GM11168 (cell line): Measurements from ENCODE around the gene CDYL.

Experiments used
- in situ Hi-C: fragments of 300-500 bp; cut with MboI; formaldehyde crosslinking; loops from one replicate; pipeline ENCODE4 v1.12.0; 2022; ENCODE audit warnings: low sequenced_read_pairs; ENCODE audit not compliant: unreplicated experiment

CDYL gene

DNA sequence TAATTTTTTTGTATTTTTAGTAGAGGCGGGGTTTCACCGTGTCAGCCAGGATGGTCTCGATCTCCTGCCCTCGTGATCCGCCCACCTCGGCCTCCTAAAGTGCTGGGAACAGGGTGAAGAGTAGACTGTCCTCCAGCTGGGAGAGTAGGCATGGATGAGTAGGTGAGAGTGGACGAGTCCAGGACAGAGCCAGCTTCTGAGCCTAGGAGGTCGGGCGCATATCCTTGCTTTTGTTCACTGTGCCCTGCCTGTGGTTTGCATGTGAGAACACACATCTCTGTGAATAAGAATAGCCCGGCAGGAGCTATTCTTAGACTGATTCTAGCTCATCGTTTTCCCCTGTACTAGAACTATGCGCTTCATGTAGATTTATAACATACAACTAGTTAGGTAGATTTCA is 149.4 kb downstream of the CDYL start:
- in situ Hi-C loops = no loop called here

DNA sequence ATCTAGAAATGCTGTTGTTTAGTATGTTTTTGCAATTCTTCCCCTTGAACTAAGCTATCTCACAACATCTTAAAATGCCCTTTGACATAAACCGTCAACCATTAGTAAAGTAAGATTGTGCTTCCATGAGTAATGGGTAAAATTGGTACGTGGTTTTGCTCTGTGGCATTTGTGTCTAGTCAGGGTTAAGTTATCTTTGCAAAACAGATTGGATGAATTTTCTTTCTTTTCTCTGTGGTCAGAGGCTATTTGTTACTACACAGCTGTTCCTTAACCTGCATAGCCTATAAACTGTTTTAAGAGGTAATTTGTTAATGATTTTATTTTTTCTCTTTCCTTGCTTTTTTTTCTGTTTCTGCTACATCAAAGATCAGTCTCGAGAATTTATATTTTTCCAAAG is 152.2 kb downstream of the CDYL start:
- in situ Hi-C loops = no loop called here

DNA sequence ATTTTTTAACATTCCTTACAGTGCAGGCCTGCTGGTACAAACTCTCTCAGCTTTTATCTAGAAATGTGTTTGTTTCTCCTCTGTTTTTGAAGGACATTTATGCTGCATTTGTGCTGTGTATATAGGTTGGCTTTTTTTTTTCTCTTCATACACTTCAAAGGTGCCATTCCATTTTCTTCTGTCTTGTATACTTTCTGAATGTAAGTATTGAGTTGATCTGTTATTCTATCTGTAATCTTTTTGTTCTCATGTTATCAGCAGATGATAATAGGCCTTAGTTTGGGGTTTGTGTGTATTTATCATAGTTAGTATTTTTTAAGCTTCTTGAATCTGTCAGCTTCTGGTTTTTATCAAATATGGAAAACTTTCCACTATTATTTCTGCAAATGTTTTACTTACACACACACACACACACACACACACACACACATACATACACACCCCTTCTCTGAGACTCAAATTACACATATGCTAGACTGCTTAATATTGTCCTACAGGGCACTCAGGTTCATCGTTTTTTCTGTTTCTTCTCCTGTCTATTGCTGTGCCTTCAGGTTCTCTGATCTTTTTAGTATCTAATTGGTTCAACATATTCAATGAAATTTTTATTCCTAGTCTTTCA is 153.0 kb downstream of the CDYL start:
- in situ Hi-C loops = no loop called here

DNA sequence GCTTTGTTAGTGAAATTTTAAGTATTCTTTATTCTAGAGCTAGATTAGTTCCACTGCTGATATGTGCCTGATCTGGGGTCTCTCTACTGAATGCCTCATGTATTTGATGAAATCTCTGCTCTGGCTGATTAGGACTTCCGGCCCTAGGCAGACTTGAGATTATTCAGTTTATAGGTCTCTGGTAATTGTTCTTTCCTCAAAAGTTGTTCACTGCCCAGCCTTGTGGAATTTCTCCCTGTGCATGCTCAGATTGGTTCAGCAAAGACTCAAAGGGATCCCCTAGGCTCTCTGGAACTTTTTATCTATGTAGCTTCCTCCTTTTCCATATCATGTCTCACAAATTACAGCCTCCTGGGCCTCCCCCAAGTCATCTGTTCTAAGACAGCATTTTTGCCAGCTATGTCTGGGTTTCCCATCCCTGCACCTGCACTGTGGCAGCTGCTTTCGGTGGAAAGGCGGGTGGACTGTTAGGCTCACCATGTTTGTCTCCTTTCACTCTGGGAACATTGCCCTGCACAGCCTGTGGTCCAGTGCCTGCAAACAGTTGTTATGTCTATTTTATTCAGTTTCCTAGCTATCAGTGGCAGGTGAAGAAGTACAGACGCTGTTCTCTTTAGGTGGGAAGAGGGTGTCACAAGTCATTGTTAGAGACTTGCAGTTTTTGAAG is 154.0 kb downstream of the CDYL start:
- in situ Hi-C loops = loop anchor here (10.0 kb wide), 1 partner anchor 125 kb away; no protein-coding TSS in a partner anchor

DNA sequence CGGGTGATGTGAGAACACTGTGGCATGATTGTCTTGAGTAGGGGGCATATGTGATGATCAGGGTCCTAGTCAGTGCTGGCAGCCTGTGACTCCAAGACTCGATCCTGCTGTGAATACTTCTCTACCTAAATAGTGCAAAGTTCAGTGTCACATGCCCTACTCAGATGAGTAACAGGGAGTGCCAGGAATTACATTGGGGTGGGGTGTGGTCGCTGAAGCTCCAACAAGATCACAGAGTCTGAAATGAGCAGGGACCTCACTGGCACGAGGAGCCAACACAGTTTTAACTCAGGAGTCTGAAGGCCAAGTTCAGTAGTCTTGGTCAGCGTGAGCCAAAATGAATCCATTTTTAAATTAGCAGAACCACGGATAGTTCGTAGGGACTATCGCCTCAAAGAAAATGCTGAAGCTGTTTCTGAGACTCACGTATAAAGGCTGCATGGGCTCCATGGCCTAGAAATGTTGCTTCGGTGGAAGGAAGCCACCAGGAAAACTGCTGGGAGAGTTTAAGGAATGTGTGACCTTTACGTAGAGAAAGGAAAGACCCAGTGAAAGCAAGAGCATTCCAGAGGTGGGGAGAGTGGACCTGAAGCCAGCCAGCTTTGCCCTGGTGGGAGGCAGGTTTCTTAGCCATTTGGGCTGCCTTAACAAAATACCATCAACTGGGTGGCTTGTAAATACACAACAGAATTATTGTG is 155.5 kb downstream of the CDYL start:
- in situ Hi-C loops = loop anchor here (10.0 kb wide), 1 partner anchor 127 kb away; no protein-coding TSS in a partner anchor

DNA sequence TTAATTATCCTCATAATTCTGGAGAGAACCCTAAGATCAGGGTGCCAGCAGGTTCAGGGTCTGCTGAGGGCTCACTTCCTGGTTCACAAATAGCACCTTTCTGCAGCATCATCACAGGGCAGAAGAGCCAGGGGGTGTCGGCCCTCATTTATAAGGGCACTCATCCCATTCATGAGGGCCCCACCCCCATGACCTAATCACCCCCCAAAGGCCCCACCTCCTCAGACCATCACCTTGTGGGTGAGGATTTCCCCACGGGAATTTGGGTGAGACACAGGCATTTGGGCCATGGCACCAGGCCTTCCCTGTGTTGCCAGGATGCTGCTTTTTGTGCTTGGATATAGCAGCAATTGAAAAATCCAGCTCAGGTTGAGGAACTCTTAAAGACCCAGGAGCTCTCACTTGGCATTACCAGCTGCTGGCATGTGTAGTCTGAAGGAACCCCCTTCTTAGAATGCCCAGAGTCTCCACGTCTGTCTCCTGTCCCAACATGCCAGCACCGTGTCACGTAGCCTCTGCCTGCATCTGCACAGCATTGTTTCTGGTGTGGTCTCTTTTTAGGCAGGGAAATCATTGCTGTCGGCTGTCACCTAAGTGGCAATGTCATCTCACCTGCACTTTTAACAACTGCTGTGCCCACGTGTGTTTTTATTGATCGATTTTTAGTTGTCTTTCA is 156.2 kb downstream of the CDYL start:
- in situ Hi-C loops = loop anchor here (10.0 kb wide), 1 partner anchor 128 kb away; no protein-coding TSS in a partner anchor

DNA sequence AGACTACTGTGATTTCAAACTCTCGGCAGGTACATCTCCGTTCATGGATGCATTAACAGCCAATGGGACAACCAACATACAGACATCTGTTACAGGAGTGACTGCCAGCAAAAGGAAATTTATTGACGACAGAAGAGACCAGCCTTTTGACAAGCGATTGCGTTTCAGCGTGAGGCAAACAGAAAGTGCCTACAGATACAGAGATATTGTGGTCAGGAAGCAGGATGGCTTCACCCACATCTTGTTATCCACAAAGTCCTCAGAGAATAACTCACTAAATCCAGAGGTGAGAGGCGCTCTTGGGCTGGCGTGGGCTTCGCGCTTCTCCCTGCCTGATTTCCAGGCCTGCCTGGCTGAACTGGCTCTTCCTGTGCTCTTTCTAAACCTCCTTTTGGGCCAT is 159.3 kb downstream of the CDYL start:
- in situ Hi-C loops = loop anchor here (10.0 kb wide), 1 partner anchor 131 kb away; no protein-coding TSS in a partner anchor

DNA sequence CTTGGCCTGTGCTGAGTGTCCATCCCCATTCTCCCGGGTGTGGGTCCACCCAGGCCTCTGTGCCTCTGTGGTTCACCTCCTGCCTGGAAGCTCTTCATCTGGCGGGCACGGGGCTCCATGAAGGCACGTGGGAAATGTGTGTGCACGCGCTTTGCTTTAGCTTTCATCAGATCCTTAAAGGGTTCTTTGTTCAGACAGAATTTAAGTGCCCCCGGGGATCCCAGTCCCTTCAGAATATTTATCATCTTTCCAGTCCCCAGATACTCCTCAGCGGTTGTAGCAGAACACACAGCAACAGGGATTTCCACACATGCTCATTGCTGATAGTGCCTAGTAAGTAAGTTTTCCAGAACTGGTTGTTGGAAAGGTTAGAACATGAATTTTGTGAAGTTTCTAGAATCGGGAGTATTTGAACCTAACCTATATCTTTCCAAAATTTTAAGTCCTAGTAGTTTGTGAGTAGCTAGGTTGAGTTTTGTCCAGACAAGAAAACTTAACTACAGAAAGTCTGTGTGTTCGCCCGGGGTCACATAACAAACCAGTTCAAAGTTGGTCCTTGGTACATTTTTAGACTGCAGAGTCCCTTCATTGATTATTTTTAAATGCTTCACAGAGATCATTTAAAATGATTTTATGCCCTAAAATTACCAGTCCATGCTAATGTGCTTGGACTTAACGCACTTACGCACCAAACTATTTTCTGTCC is 159.9 kb downstream of the CDYL start:
- in situ Hi-C loops = loop anchor here (10.0 kb wide), 1 partner anchor 131 kb away; no protein-coding TSS in a partner anchor

DNA sequence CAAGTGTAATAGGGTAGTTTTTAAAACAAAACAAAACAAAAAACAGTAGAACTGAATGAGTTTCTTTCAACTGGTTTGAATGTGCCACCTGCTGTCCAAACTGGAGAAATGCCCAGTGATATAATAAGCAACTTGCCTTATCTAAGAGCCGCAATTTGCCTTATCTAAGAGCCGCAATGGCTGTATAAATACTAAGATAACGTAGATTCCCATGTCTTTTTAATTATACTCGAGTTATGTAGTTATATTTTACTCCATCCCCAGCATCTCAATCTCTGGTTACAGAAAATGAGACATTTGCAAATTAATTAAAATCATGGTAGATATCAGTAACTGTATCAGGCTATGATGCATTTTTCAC is 160.5 kb downstream of the CDYL start:
- in situ Hi-C loops = loop anchor here (10.0 kb wide), 1 partner anchor 132 kb away; no protein-coding TSS in a partner anchor

DNA sequence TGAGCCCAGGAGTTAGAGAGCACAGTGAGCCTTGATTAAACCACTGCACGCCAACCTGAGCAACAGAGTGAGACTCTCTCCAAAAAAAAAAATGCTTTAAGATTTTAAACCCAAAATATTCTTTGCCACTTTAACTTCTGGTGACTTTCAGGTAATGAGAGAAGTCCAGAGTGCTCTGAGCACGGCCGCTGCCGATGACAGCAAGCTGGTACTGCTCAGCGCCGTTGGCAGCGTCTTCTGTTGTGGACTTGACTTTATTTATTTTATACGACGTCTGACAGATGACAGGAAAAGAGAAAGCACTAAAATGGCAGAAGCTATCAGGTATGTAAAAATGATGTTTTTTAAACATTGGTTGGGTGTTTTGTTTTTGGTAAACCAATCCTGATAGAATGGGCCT is 161.2 kb downstream of the CDYL start:
- in situ Hi-C loops = loop anchor here (10.0 kb wide), 1 partner anchor 133 kb away; no protein-coding TSS in a partner anchor

DNA sequence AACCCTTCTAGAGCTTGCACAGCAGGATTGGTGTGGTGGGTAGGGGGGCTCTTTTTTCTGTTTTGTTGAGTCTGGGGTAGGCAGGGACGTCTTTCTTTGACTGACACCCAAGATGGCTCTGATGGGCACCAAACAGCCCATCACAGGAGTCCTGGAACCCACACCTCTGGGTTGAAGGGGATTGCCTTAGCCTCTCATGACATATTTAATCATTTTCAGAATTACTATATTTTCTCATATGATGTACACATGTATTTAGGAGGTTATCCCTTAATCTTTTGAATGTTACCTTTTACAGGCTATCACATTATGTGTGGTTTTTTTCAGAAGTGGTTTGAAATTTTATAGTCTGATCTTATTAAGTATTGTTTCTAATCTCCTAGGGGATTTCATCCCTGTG is 163.0 kb downstream of the CDYL start:
- in situ Hi-C loops = loop anchor here (10.0 kb wide), 1 partner anchor 134 kb away; no protein-coding TSS in a partner anchor

DNA sequence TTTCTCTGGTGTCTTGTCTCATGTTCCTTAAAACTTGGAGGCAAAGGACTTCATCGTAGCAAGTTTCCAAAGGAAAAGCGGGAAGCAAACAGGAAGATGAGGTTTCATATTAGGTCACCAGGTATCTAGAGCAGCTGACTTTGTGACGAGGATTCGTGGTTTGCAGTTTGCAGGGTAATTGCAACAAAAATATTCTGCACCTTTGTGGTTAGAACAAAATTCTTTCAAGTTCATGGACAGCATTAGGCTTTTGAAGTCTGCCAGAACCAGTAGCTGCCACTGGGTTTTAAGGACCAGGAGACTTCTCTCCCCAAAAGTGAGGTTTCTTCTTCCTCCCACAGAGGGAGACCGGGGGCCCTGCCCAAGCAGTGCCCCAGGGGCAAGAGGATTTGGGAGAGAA is 164.2 kb downstream of the CDYL start:
- in situ Hi-C loops = no loop called here

DNA sequence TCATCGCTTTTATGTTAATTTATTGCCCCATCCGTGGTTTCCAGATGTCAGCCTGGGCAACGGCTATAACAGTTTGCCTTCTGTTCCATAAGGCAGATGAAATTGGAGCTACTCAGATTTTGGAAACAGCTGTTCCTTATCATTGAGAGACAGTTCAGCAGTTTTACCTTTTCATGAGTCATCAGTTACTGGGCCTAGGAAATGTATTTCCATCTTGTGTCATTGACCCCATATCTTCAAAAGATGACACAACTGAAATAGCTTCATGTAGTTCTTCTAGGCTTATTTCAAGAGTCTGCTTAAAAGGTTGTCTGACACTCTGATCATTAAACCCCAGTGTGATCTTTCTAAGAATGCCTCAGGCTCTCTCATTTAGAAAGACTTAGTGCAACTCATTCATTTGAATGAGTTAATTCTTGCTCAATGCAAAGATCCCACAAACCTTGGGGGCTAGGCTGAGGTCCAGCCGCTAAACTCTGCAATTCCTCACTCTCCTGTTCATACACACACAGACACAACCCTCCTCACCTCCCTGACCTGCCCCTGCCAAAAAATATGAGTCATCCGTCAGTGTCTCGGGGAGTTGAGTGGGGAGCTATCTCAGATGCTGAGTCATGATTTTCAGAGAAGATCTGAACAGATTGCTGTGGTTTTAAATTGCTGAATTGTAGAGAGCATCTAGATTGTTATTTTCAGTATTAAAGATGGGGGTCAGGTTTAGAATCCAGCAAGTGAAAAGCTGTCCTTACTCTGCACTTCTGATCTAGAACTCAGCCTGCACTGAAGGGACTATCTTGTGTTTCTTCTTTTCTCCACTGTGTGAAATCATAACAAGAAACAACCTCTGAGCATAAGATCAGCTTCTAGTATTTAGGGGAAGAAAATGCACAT is 165.8 kb downstream of the CDYL start:
- in situ Hi-C loops = no loop called here

DNA sequence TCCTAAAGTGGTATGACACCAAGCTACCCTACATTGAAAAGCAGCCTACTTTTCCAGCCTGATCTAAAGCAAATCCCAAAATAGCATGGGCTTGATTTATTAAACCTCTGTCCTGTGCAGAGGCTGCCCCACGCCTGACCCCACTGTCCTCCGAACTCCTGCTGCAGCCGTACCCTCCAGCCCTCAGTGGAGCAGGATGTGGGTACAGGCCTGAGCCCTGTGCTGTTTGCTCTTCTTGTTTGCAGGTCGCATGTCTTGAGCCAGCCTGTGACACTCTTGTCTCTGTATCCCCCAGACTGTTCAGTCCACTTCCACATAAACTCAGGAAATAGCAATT is 166.4 kb downstream of the CDYL start:
- in situ Hi-C loops = no loop called here

DNA sequence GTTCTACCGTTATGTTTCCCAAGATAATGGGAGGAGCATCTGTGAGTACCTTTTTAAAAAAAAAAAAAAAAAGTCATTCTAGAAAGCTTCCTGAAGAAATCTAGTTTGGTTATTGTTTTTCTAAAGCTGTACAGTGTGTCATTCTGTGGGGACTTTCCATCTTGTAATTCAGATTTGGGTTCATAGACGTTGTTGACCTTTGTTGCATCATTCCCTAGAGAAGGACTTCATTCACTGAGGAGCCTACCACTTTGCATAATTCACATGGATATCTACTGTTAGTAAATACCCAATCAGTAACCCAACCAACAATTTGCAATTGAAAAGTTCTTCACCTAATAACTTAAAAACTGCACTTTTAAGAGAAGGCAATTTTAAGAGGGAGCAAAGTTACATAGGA is 167.5 kb downstream of the CDYL start:
- in situ Hi-C loops = no loop called here

DNA sequence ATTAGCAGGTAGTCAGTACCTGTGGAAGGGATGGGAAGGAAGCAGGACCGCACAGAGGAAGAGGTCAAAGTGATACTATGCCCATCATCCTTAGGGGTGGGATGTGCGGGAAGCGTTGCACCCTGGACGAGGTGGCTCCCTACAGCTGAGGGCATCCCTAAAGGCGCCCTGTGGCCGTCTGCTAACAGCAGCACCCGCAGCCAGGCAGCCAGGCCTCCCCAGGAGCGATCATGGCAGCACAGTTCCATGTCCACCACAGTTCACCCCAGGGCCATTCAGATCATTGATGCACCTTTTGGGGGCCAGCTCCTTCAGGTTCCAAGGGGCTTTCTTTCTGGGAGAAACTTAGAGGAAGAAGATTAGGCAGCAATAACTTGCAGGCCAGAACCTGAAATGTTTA is 168.1 kb downstream of the CDYL start:
- in situ Hi-C loops = no loop called here

DNA sequence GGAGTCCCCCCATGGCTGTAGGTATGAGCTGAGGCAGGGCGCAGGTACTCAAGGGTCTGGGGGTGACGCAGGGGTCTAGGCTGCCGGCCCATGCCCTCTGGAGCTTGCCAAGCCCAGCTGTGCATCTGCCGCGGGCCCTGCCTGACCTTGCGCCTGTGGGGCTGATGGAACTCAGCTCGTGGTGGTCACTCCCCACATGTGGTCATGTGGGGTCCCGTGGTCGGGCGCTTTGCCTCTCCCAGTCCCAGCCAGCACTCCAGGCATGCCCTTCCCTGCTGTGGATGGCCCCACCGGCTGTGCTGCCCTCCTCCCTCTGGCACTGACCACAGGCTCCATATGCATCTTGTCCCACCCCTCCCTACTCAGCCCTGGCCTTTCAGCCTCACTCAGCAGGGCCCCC is 170.3 kb downstream of the CDYL start:
- in situ Hi-C loops = no loop called here

DNA sequence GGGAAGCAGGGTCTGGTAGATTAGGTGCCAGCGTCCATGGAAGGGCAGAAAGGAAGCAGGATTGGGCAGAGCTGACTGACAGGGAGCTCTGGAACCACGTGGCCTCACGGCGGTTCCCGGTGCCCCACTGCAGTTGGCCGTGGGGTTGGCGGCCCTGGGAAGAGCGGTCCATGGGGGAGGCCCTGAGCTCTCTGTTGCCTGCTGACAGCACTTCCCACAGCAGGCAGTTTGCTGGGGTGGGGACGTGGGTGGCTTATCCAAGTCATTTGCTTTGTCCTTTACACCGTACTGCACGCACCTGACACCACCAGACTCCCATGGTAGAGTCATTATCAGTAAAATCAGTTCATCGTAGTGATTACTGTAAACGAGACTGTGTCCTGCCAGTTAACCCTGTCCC is 171.5 kb downstream of the CDYL start:
- in situ Hi-C loops = no loop called here

DNA sequence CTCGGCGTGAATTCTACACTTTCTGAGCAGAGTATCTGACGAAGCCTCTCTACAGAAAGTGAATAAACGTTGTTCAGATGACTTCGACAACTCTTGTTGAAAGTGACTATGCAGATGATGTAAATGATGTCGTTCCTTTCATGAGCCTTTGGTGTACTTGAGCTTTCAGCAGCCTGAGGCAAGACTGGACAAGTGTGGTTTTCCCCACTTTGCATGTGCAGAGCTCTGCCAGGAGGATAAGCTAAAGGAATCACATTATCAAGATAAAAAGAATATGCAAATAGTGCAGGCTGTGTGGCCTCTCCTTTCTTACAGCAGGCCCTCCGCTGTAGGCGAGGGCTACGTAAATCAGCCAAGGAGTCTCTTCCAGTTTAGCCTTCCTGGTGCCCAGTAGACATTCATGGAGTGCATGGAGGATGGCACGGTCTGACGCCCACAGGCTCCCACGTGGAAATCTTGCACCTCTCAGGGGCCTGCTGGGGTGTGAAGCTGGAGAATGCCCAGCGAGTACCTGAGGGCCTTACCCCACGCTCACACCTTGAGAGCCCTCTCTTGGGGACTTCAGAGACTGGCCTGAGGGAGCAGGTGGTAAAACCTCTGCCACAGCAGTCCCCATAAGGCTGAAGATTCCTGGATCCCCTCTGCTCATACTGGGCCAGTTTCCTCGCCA is 172.7 kb downstream of the CDYL start:
- in situ Hi-C loops = no loop called here
